GM12878 (cell line): Measurements from ENCODE around the gene TMC6. TPM values are rescaled to one million over a fixed set of nuclear protein-coding genes. Genes with fewer than 3 reads are reported as not detected.

ENCODE experiments used
- CHD1 ChIP-seq: IDR thresholded peaks from 2 replicates; pipeline ENCODE4 v1.6.1; 2012; ENCODE audit warnings: low read depth, low read length, improper control_type of control experiment
- CHD2 ChIP-seq: IDR thresholded peaks from 2 replicates; pipeline ENCODE4 v1.6.1; 2011; ENCODE audit warnings: low read depth, low read length, improper control_type of control experiment, borderline replicate concordance
- EGR1 ChIP-seq, 2 experiments: IDR thresholded peaks; 1 replicate in 1 of 2; 2 replicates in 1 of 2; pipeline ENCODE4 v1.6.1; 2011 to 2012; ENCODE audit warnings: low read depth in 2 of 2, low read length in 2 of 2, borderline replicate concordance in 1 of 2, mild to moderate bottlenecking in 1 of 2, moderate library complexity in 1 of 2
- HDGF ChIP-seq: fragments of 450-650 bp; IDR thresholded peaks from 2 replicates; pipeline ENCODE4 v1.6.1; 2016; ENCODE audit warnings: antibody characterized with exemption
- MXI1 ChIP-seq: fragments of 150-350 bp; IDR thresholded peaks from 2 replicates; pipeline ENCODE4 v1.6.1; 2011; ENCODE audit warnings: low read depth, mild to moderate bottlenecking, inconsistent platforms, low read length, improper control_type of control experiment
- MYC ChIP-seq: IDR thresholded peaks from 2 replicates; pipeline ENCODE4 v1.6.1; 2011; ENCODE audit warnings: mild to moderate bottlenecking, low read length, moderate library complexity, inconsistent platforms; ENCODE audit not compliant: insufficient read depth, insufficient replicate concordance, insufficient read length, severe bottlenecking
- NFXL1 ChIP-seq: fragments of 450-650 bp; IDR thresholded peaks from 2 replicates; pipeline ENCODE4 v1.6.1; 2017; ENCODE audit warnings: antibody characterized with exemption, mild to moderate bottlenecking, borderline replicate concordance
- SREBF2 ChIP-seq: IDR thresholded peaks from 2 replicates; pipeline ENCODE4 v1.6.1; 2012; ENCODE audit warnings: mild to moderate bottlenecking, low read length
- WRNIP1 ChIP-seq: IDR thresholded peaks from 2 replicates; pipeline ENCODE4 v1.6.1; 2011; ENCODE audit warnings: low read depth, low read length, improper control_type of control experiment, borderline replicate concordance
- polyA plus RNA-seq, 11 experiments: library from polyadenylated mRNA; depleted of rRNA in 4 of 11; unstranded in 6 of 11; stranded (reverse) in 5 of 11; fragments of >200 nt; fragmentation: Nextera tagmentation in 4 of 11; fragmentation: Illumina TruSeq in 1 of 11; extraction: Ambion mirVana in 4 of 11; extraction: Trizol in 1 of 11; gene quantifications; 1 replicate in 1 of 11; 2 replicates in 10 of 11; pipeline versions ENCODE4 v1.2.1 to v1.2.3, GENCODE V29; 2011 to 2016; ENCODE audit warnings: inconsistent platforms in 2 of 11, missing spikeins in 2 of 11, low read depth in 1 of 11
- total RNA-seq, 4 experiments: library from RNA; depleted of rRNA in 3 of 4; stranded (reverse); fragments of >200 nt in 3 of 4; fragmentation: Illumina TruSeq in 1 of 4; extraction: Trizol in 1 of 4; gene quantifications; 2 replicates each; pipeline versions ENCODE4 v1.2.1 to v1.2.3, GENCODE V29; 2013 to 2021
- TF ChIP-seq, protein P1 (sequence below): IDR thresholded peaks from 2 replicates; pipeline ENCODE4 v1.6.1; 2012; ENCODE audit warnings: low read depth, low read length, improper control_type of control experiment
- TF ChIP-seq, protein P2 (sequence below): fragments of 450-650 bp; conservative IDR thresholded peaks from 2 replicates; pipeline ENCODE4 v1.6.1; 2017; ENCODE audit warnings: mild to moderate bottlenecking, moderate library complexity
- TF ChIP-seq, protein P3 (sequence below): fragments of 450-650 bp; IDR thresholded peaks from 2 replicates; pipeline ENCODE4 v1.6.1; 2017; ENCODE audit warnings: mild to moderate bottlenecking, moderate library complexity
- TF ChIP-seq, protein P4 (sequence below): fragments of 450-650 bp; formaldehyde crosslinking; IDR thresholded peaks from 2 replicates; pipeline ENCODE4 v1.4.0; 2022; ENCODE audit warnings: mild to moderate bottlenecking, moderate library complexity
- TF ChIP-seq, protein P5 (sequence below): IDR thresholded peaks from 2 replicates; pipeline ENCODE4 v1.6.1; 2011; ENCODE audit warnings: mild to moderate bottlenecking, low read depth, low read length, moderate library complexity; ENCODE audit not compliant: insufficient replicate concordance
- TF ChIP-seq, protein P6 (sequence below): IDR thresholded peaks from 2 replicates; pipeline ENCODE4 v1.6.1; 2011; ENCODE audit warnings: low read depth, mild to moderate bottlenecking, low read length, moderate library complexity, borderline replicate concordance; ENCODE audit errors: extremely low read depth

TMC6 gene
- total and polyA plus RNA-seq, 10 of the 15 experiments (the other 5 are each of a cell fraction or from before 2014, with no cell fraction given): 1.9 to 232 (median 60.6) TPM

DNA sequence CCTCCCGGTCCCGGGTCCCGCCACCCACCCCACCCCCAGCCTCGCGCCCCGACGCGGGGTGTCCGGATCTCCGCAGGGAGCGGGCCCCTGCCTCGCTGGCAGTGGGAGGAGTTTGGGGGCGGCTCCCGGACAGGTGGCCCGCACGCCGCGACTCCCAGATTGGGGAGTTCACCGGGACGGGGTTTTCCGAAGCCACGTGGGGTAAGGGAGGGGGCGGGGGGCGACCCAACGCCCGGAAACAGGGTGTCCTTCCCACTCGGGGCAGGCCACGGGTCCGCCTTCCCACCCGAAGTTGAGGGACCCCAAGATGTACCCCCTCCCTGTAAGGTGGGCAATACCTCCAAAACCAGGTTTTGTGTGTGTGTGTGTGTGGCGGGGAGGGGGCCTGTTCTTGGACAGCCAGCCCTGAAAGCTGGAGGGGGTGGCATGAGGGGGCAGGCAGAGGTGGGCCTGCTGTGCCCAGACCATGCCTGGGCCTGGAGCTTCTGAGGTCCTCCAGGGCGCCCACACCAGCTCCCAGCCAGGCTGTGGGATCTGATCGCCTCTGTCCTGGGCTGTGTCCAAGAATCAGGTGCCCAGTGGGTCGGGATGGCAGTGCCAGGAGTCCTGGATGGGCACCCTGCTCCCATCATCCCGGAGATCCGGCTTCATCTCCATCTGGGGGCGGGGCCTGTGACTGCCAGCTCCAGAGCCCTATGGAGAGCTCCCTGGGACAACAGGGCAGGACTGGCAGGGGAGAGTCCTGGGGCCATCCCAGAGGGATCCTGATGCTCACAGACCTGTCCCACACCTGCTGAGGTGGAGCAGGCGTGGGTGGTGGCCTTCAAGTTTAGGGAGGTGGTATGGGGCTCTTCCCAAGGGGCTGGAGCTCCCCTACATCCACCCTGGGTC is 40.6 kb upstream of the TMC6 start (continued):
- TF ChIP-seq, protein P1, sequence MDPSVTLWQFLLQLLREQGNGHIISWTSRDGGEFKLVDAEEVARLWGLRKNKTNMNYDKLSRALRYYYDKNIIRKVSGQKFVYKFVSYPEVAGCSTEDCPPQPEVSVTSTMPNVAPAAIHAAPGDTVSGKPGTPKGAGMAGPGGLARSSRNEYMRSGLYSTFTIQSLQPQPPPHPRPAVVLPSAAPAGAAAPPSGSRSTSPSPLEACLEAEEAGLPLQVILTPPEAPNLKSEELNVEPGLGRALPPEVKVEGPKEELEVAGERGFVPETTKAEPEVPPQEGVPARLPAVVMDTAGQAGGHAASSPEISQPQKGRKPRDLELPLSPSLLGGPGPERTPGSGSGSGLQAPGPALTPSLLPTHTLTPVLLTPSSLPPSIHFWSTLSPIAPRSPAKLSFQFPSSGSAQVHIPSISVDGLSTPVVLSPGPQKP: no peak
- no peak for TF ChIP-seq MYC
- TF ChIP-seq, protein P2, sequence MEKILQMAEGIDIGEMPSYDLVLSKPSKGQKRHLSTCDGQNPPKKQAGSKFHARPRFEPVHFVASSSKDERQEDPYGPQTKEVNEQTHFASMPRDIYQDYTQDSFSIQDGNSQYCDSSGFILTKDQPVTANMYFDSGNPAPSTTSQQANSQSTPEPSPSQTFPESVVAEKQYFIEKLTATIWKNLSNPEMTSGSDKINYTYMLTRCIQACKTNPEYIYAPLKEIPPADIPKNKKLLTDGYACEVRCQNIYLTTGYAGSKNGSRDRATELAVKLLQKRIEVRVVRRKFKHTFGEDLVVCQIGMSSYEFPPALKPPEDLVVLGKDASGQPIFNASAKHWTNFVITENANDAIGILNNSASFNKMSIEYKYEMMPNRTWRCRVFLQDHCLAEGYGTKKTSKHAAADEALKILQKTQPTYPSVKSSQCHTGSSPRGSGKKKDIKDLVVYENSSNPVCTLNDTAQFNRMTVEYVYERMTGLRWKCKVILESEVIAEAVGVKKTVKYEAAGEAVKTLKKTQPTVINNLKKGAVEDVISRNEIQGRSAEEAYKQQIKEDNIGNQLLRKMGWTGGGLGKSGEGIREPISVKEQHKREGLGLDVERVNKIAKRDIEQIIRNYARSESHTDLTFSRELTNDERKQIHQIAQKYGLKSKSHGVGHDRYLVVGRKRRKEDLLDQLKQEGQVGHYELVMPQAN: no peak
- TF ChIP-seq, protein P3, sequence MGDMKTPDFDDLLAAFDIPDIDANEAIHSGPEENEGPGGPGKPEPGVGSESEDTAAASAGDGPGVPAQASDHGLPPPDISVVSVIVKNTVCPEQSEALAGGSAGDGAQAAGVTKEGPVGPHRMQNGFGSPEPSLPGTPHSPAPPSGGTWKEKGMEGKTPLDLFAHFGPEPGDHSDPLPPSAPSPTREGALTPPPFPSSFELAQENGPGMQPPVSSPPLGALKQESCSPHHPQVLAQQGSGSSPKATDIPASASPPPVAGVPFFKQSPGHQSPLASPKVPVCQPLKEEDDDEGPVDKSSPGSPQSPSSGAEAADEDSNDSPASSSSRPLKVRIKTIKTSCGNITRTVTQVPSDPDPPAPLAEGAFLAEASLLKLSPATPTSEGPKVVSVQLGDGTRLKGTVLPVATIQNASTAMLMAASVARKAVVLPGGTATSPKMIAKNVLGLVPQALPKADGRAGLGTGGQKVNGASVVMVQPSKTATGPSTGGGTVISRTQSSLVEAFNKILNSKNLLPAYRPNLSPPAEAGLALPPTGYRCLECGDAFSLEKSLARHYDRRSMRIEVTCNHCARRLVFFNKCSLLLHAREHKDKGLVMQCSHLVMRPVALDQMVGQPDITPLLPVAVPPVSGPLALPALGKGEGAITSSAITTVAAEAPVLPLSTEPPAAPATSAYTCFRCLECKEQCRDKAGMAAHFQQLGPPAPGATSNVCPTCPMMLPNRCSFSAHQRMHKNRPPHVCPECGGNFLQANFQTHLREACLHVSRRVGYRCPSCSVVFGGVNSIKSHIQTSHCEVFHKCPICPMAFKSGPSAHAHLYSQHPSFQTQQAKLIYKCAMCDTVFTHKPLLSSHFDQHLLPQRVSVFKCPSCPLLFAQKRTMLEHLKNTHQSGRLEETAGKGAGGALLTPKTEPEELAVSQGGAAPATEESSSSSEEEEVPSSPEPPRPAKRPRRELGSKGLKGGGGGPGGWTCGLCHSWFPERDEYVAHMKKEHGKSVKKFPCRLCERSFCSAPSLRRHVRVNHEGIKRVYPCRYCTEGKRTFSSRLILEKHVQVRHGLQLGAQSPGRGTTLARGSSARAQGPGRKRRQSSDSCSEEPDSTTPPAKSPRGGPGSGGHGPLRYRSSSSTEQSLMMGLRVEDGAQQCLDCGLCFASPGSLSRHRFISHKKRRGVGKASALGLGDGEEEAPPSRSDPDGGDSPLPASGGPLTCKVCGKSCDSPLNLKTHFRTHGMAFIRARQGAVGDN: no peak
- no peak for TF ChIP-seq SREBF2
- TF ChIP-seq MXI1: peak; percentile 59
- TF ChIP-seq, protein P4, sequence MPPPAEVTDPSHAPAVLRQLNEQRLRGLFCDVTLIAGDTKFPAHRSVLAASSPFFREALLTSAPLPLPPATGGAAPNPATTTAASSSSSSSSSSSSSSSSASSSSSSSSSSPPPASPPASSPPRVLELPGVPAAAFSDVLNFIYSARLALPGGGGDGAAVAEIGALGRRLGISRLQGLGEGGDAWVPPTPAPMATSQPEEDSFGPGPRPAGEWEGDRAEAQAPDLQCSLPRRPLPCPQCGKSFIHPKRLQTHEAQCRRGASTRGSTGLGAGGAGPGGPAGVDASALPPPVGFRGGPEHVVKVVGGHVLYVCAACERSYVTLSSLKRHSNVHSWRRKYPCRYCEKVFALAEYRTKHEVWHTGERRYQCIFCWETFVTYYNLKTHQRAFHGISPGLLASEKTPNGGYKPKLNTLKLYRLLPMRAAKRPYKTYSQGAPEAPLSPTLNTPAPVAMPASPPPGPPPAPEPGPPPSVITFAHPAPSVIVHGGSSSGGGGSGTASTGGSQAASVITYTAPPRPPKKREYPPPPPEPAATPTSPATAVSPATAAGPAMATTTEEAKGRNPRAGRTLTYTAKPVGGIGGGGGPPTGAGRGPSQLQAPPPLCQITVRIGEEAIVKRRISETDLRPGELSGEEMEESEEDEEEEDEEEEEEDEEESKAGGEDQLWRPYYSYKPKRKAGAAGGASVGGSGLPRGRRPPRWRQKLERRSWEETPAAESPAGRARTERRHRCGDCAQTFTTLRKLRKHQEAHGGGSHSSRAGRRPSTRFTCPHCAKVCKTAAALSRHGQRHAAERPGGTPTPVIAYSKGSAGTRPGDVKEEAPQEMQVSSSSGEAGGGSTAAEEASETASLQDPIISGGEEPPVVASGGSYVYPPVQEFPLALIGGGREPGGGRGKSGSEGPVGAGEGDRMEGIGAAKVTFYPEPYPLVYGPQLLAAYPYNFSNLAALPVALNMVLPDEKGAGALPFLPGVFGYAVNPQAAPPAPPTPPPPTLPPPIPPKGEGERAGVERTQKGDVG (CRISPR knock-in tag): no peak
- no peak for TF ChIP-seq NFXL1
- TF ChIP-seq HDGF: no peak
- no peak for TF ChIP-seq CHD2
- TF ChIP-seq, protein P5, sequence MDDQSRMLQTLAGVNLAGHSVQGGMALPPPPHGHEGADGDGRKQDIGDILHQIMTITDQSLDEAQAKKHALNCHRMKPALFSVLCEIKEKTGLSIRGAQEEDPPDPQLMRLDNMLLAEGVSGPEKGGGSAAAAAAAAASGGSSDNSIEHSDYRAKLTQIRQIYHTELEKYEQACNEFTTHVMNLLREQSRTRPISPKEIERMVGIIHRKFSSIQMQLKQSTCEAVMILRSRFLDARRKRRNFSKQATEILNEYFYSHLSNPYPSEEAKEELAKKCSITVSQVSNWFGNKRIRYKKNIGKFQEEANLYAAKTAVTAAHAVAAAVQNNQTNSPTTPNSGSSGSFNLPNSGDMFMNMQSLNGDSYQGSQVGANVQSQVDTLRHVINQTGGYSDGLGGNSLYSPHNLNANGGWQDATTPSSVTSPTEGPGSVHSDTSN: peak; percentile 39
- TF ChIP-seq EGR1 (IDR thresholded peaks at IDR 0.05; ENCODE audit: borderline replicate concordance in 1 of 2, low read depth in 2 of 2, low read length in 2 of 2): peak in 1 of 2 experiments; percentile 66; a peak in 2 of 3 replicates
- TF ChIP-seq, protein P6, sequence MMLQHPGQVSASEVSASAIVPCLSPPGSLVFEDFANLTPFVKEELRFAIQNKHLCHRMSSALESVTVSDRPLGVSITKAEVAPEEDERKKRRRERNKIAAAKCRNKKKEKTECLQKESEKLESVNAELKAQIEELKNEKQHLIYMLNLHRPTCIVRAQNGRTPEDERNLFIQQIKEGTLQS: no peak
- TF ChIP-seq CHD1: 0 out of 2 replicates have a peak, but pooled peaks have one; percentile 43
- TF ChIP-seq WRNIP1: no peak
